Measurements from ENCODE around the gene CHRNA4. TPM values are rescaled to one million over a fixed set of nuclear protein-coding genes. Genes with fewer than 3 reads are reported as not detected.

The CHRNA4 gene
- total and polyA plus RNA-seq, 12 donors: 0.06 to 0.57 (median 0.26) TPM; not detected in 5

DNA sequence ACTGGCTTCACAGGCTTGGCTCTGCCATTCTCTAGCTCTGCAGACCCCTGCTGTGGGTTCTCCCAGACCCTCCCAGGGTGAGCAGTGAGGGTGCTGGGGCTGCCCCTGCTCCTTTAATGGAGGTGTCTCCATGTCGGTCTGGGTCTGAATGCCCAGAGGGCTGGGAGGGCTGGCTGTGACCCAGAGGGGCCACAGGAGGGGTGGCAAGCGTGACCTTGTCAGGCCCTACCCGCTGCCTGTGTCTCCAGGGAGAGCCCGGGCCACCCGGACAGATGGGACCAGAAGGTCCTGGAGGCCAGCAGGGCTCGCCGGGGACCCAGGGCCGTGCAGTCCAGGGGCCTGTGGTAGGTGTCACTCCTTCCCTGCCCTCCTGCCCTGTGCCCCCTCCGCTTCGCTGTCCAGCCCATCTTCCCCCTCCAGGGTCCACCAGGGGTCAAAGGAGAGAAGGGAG lies 36.1 kb downstream of the CHRNA4 start:
- Histone ChIP-seq H3K27me3 (peaks cover 3% of the 10 kb centered on the region), H3K36me3 (replicated peaks in 1 of 2) (no peaks in the 10 kb centered on the region), H3K4me3 (no peak overlapping the region), H3K4me1 (replicated peaks in 1 of 2) (no peaks in the 10 kb centered on the region), H3K27ac (no peak overlapping the region), H3K9me3 (replicated peaks in 1 of 3) (no peaks in the 10 kb centered on the region)
- 73 to 89% (median 83%) methylated on average over 7 to 10 of the region's 10 CpGs for WGBS, 4 donors
- TF ChIP-seq POLR2A (IDR thresholded peaks at IDR 0.05): no peak
- TF ChIP-seq, protein P1, sequence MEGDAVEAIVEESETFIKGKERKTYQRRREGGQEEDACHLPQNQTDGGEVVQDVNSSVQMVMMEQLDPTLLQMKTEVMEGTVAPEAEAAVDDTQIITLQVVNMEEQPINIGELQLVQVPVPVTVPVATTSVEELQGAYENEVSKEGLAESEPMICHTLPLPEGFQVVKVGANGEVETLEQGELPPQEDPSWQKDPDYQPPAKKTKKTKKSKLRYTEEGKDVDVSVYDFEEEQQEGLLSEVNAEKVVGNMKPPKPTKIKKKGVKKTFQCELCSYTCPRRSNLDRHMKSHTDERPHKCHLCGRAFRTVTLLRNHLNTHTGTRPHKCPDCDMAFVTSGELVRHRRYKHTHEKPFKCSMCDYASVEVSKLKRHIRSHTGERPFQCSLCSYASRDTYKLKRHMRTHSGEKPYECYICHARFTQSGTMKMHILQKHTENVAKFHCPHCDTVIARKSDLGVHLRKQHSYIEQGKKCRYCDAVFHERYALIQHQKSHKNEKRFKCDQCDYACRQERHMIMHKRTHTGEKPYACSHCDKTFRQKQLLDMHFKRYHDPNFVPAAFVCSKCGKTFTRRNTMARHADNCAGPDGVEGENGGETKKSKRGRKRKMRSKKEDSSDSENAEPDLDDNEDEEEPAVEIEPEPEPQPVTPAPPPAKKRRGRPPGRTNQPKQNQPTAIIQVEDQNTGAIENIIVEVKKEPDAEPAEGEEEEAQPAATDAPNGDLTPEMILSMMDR (IDR thresholded peaks at IDR 0.05): no peak
- intact Hi-C loops (cut with DNase I): no loop called here
- DNase-seq: no peak

DNA sequence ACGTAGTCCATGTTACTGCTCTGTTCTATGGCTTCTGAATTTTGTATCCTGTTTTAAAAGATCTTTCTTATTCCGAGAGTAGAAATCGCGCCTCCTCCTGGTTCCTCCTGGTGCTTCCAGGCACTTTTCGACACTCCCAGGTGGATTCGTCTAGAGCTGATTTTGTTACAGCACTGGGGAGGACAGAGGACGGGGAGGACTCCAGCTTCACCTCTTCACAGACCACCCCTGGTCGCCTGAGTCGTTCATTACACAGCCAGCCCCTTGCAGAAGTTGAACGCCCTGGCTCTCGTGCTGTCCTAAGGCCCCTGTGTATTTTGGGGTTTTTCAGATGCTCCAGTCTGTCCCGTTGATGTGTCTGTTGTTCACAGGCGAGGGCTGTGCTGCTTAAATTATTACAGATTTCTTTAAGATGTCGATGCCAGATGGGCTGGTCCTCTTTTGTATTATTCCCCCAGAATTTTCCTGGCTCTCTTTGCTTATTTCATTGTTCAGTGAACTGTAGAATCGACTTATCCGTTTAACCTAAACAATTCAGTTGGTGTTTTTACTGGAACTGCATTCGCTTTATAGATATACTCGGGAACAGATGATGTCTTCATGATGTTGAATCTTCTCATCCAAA lies 37.7 kb downstream of the CHRNA4 start:
- TF ChIP-seq, protein P1 (IDR thresholded peaks at IDR 0.05): no peak
- TF ChIP-seq POLR2A (IDR thresholded peaks at IDR 0.05): no peak
- peak in 1 of 7 donors; percentile 7 for DNase-seq
- Histone ChIP-seq H3K4me1 (replicated peaks in 1 of 2) (no peaks in the 10 kb centered on the region), H3K27ac (no peak overlapping the region), H3K4me3 (no peak overlapping the region), H3K36me3 (replicated peaks in 1 of 2) (no peaks in the 10 kb centered on the region), H3K27me3 (peaks cover 3% of the 10 kb centered on the region), H3K9me3 (replicated peaks in 1 of 3) (no peaks in the 10 kb centered on the region)
- intact Hi-C loops (cut with DNase I): no loop called here
- 73 to 80% (median 77%) methylated on average over 17 to 18 of the region's 18 CpGs for WGBS, 4 donors

GRCh38 chr20:63322933-63323273 lies 38.2 kb downstream of the CHRNA4 start:
- no peak for DNase-seq
- intact Hi-C loops (cut with DNase I): no loop called here
- Histone ChIP-seq H3K4me1 (replicated peaks in 1 of 2) (no peaks in the 10 kb centered on the region), H3K27ac (no peak overlapping the region), H3K36me3 (replicated peaks in 1 of 2) (no peaks in the 10 kb centered on the region), H3K9me3 (replicated peaks in 1 of 3) (no peaks in the 10 kb centered on the region), H3K27me3 (peaks cover 3% of the 10 kb centered on the region), H3K4me3 (no peak overlapping the region)
- 47 to 53% (median 51%) methylated on average over 6 to 15 of the region's 15 CpGs for WGBS, 4 donors
- TF ChIP-seq, protein P1 (IDR thresholded peaks at IDR 0.05): no peak
- TF ChIP-seq POLR2A (IDR thresholded peaks at IDR 0.05): no peak

DNA sequence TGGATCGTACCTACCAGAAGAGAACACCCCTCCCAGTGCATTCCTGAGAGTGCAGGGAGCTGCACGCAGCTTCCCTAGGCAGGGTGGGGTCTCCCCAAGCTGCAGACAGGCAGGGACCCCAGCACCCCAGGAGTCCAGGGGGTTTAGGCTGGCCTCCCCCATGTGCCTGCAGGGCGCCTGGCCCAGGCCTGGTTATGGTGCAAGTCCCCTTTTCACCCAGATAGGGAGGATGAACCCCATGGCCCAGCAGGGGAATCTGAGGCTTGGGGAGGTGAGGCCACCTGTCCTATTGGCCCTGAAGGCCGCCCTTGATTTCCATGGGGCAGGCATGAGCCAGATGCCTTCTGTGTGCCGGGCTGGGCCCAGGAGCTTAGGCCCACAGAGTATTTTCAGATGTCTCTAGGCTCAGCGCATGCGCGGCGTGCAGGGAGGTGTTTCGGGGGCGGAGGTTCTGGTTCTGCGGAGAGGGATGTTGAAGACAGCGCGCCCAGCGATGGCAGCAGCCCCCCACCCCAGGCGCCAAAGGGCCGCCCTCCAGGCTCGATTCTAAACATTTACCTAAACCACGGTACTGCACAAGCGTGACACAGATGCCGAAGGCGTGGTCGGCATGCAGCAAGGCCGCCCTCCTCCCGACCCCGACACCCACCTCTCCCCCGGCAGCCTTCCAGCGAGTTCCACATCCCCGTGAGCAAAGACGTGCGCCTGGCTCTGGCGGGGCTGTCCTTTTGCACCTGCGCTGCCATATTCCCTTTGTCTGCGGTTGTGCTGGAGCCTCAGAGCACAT lies 38.8 kb downstream of the CHRNA4 start:
- H3K27me3 ChIP-seq: peaks cover 3% of the 10 kb centered on the region
- no peaks in the 10 kb centered on the region for H3K36me3 ChIP-seq (replicated peaks in 1 of 2)
- H3K4me1 ChIP-seq (replicated peaks in 1 of 2): no peaks in the 10 kb centered on the region
- no peaks in the 10 kb centered on the region for H3K9me3 ChIP-seq (replicated peaks in 1 of 3)
- H3K27ac ChIP-seq: no peak overlapping the region
- WGBS, 4 donors: 77 to 90% (median 82%) methylated on average over 5 to 34 of the region's 34 CpGs
- TF ChIP-seq, protein P1 (IDR thresholded peaks at IDR 0.05): no peak
- no peak for TF ChIP-seq POLR2A (IDR thresholded peaks at IDR 0.05)
- no peak overlapping the region for H3K4me3 ChIP-seq
- peak in 1 of 7 donors; percentile 11 for DNase-seq
- intact Hi-C loops (cut with DNase I): no loop called here
